ENCODE results near the gene MVK. TPM values are rescaled to one million over a fixed set of nuclear protein-coding genes. Genes with fewer than 3 reads are reported as not detected.

Gene MVK
- total RNA-seq, 1 donor from 2014 or later = 6.7 TPM

- DNase-seq (ENCODE audit: low read depth in 2 of 2) = no peak
Measured at GRCh38 chr12:109563291-109564284, 10.0 kb upstream of the MVK start.

GRCh38 chr12:109566424-109566823, 7.2 kb upstream of the MVK start:
- no peak for DNase-seq (ENCODE audit: low read depth in 2 of 2)

- DNase-seq (ENCODE audit: low read depth in 2 of 2) = no peak
Measured at GRCh38 chr12:109567296-109567695, 6.3 kb upstream of the MVK start.

GRCh38 chr12:109567967-109568366, 5.6 kb upstream of the MVK start:
- no peak for DNase-seq (ENCODE audit: low read depth in 2 of 2)

GRCh38 chr12:109568486-109568885, 5.1 kb upstream of the MVK start:
- no peak for DNase-seq (ENCODE audit: low read depth in 2 of 2)

- no peak for DNase-seq (ENCODE audit: low read depth in 2 of 2)
Measured at GRCh38 chr12:109571773-109572505, 1.7 kb upstream of the MVK start.

- no peak for DNase-seq (ENCODE audit: low read depth in 2 of 2)
Measured at GRCh38 chr12:109572506-109572845, 1.1 kb upstream of the MVK start.

- DNase-seq (ENCODE audit: low read depth in 2 of 2) = no peak
Measured at GRCh38 chr12:109573914-109574244, 285 bp downstream of the MVK start.

GRCh38 chr12:109575683-109576082, 2.1 kb downstream of the MVK start:
- no peak for DNase-seq (ENCODE audit: low read depth in 2 of 2)

GRCh38 chr12:109577311-109577710, 3.7 kb downstream of the MVK start:
- no peak for DNase-seq (ENCODE audit: low read depth in 2 of 2)

GRCh38 chr12:109578330-109578927, 4.8 kb downstream of the MVK start:
- DNase-seq (ENCODE audit: low read depth in 2 of 2) = no peak

GRCh38 chr12:109579639-109580038, 6.0 kb downstream of the MVK start:
- no peak for DNase-seq (ENCODE audit: low read depth in 2 of 2)

GRCh38 chr12:109580272-109580671, 6.7 kb downstream of the MVK start:
- DNase-seq (ENCODE audit: low read depth in 2 of 2) = no peak

- DNase-seq (ENCODE audit: low read depth in 2 of 2) = no peak
Measured at GRCh38 chr12:109580684-109581333, 7.2 kb downstream of the MVK start.

- DNase-seq (ENCODE audit: low read depth in 2 of 2) = no peak
Measured at GRCh38 chr12:109581334-109581691, 7.7 kb downstream of the MVK start.

- DNase-seq (ENCODE audit: low read depth in 2 of 2) = no peak
Measured at GRCh38 chr12:109581856-109582255, 8.3 kb downstream of the MVK start.

- no peak for DNase-seq (ENCODE audit: low read depth in 2 of 2)
Measured at GRCh38 chr12:109582636-109583035, 9.0 kb downstream of the MVK start.

- no peak for DNase-seq (ENCODE audit: low read depth in 2 of 2)
Measured at GRCh38 chr12:109583733-109584132, 10.1 kb downstream of the MVK start.

GRCh38 chr12:109586385-109587296, 13.0 kb downstream of the MVK start:
- no peak for DNase-seq (ENCODE audit: low read depth in 2 of 2)

- DNase-seq (ENCODE audit: low read depth in 2 of 2) = no peak
Measured at GRCh38 chr12:109587921-109588320, 14.3 kb downstream of the MVK start.
